ENCODE data around the gene SYT3. TPM values are rescaled to one million over a fixed set of nuclear protein-coding genes. Genes with fewer than 3 reads are reported as not detected.
"Not testable (repeated sequence)": the region's sequence is repeated elsewhere in the genome, so short reads cannot be mapped to it uniquely, and the experiment has no call there.

Gene SYT3
- total RNA-seq, 2 donors from 2014 or later = not detected

DNA sequence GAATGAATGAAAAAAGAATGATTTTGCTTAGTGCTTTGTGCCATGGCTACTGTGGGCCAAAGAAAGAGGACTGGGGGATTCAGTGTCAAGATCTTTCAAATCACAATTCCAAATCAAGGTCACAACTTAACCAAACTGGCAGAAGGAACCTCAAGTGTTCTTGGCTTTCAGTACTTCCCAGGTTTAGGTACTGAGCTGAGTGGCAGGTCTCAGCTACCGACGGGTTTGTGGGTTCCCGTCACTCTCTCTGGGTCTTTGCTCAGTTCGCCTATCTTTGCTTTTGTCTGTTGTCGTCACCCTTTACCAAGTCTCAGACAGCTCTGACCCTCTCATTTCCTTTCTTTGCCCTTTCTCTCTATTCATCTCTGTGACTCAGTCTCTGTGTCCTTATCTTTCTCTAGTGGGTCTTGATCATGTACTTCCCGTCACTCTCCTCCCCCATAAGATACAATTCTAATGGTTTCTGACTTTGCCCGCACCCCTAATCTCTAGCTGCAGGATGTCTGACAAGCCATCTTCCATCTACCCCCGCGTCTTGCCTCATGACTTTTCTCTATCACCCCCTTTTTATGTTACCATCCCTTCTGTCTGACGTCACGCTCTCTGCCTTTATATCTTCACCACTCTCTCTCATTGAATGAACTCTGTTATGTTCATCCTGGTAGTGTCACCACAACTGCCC is 38.1 kb downstream of the SYT3 start:
- Histone ChIP-seq H3K27me3 (replicated peaks; ENCODE audit: insufficient read depth) (no peaks in the 10 kb centered on the region), H3K36me3 (no peaks in the 10 kb centered on the region)

DNA sequence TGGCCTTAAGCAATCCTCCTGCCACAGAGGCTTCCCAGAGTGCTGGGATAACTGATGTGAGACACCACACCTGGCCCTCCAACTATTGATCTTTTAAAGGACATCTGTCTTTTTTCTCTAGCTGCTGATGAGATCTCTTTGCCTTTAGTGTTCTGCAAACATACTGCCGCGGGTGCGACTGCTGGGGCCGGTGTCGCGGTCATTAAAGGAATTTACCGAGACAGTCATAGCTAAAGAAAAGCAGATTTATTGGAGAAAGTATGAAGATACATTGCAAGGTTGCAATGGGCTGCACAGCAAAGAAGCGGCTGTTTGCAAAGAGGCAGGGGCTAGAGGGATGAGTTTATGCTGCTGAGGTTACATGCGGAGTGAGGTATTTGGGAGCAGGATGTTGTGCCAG is 40.3 kb downstream of the SYT3 start:
- Histone ChIP-seq H3K27ac (no peak overlapping the region), H3K36me3 (no peaks in the 10 kb centered on the region), H3K4me1 (ENCODE audit: control insufficient read depth in 1 of 2, low read depth in 2 of 2) (no peaks in the 10 kb centered on the region), H3K27me3 (replicated peaks; ENCODE audit: insufficient read depth) (no peaks in the 10 kb centered on the region), H3K9me3 (no peaks in the 10 kb centered on the region), H3K4me3 (no peak overlapping the region)
- no peak for ATAC-seq (ENCODE audit: insufficient number of reproducible peaks, low FRiP score, low read depth)
- TF ChIP-seq, protein P1, sequence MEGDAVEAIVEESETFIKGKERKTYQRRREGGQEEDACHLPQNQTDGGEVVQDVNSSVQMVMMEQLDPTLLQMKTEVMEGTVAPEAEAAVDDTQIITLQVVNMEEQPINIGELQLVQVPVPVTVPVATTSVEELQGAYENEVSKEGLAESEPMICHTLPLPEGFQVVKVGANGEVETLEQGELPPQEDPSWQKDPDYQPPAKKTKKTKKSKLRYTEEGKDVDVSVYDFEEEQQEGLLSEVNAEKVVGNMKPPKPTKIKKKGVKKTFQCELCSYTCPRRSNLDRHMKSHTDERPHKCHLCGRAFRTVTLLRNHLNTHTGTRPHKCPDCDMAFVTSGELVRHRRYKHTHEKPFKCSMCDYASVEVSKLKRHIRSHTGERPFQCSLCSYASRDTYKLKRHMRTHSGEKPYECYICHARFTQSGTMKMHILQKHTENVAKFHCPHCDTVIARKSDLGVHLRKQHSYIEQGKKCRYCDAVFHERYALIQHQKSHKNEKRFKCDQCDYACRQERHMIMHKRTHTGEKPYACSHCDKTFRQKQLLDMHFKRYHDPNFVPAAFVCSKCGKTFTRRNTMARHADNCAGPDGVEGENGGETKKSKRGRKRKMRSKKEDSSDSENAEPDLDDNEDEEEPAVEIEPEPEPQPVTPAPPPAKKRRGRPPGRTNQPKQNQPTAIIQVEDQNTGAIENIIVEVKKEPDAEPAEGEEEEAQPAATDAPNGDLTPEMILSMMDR (IDR thresholded peaks at IDR 0.05) = no peak
- DNase-seq (ENCODE audit: low spot score) = no peak

More for the DNA sequence above, 38.1 kb downstream of the SYT3 start:
- H3K4me1 ChIP-seq (ENCODE audit: control insufficient read depth in 1 of 2, low read depth in 2 of 2) = no peaks in the 10 kb centered on the region
- DNase-seq (ENCODE audit: low spot score) (no peak), ATAC-seq (ENCODE audit: insufficient number of reproducible peaks, low FRiP score, low read depth) (no peak)
- H3K4me3 ChIP-seq = no peak overlapping the region
- no peak overlapping the region for H3K27ac ChIP-seq
- H3K9me3 ChIP-seq = no peaks in the 10 kb centered on the region
- TF ChIP-seq, protein P1 (IDR thresholded peaks at IDR 0.05) = no peak

DNA sequence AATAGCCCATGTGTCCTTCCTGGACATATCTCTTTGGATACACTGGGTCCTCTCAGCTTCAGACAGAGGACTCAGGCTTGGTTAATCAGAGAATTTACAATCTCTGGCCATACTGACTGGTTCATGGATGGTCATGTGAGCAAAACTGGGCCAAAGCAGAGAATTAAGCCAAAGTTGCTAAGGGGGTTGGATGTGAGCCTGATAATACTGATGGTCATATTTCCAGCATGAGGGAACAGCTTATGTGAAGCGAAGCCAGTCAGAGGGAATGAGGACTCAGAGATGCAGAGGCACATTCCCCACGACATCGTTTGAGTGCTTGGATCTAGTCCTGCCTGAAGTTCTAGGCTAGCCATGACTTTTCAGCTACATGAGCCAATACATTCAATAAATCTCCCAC is 49.5 kb downstream of the SYT3 start:
- Histone ChIP-seq H3K4me1 (ENCODE audit: control insufficient read depth in 1 of 2, low read depth in 2 of 2) (no peaks in the 10 kb centered on the region), H3K27ac (no peak overlapping the region), H3K9me3 (no peaks in the 10 kb centered on the region), H3K4me3 (no peak overlapping the region), H3K36me3 (no peaks in the 10 kb centered on the region), H3K27me3 (replicated peaks; ENCODE audit: insufficient read depth) (no peaks in the 10 kb centered on the region)
- TF ChIP-seq, protein P1 (IDR thresholded peaks at IDR 0.05) = no peak
- ATAC-seq (ENCODE audit: insufficient number of reproducible peaks, low FRiP score, low read depth) (no peak), DNase-seq (ENCODE audit: low spot score) (no peak)

DNA sequence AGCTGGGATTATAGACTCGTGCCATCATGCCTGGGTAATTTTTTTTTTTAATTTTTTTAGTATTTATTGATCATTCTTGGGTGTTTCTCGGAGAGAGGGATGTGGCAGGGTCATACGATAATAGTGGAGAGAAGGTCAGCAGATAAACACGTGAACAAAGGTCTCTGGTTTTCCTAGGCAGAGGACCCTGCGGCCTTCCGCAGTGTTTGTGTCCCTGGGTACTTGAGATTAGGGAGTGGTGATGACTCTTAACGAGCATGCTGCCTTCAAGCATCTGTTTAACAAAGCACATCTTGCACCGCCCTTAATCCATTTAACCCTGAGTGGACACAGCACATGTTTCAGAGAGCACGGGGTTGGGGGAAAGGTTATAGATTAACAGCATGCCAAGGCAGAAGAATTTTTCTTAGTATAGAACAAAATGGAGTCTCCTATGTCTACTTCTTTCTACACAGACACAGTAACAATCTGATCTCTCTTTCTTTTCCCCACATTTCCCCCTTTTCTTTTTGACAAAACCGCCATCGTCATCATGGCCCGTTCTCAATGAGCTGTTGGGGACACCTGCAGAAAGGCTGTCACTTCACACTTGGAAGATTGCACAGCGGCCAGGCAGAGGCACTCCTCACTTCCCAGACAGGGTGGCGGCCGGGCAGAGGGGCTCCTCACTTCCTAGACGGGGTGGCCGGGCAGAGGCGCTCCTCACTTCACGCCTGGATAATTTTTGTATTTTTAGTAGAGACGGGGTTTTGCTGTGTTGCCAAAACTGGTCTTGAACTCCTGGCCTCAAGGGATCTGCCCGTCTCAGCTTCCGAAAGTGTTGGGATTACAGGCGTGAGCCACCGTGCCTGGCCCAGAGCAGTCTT is 57.7 kb downstream of the SYT3 start:
- ATAC-seq (ENCODE audit: insufficient number of reproducible peaks, low FRiP score, low read depth); H3K27me3 ChIP-seq (replicated peaks; ENCODE audit: insufficient read depth); H3K4me3 ChIP-seq; H3K4me1 ChIP-seq (ENCODE audit: control insufficient read depth in 1 of 2, low read depth in 2 of 2); H3K9me3 ChIP-seq; H3K36me3 ChIP-seq; H3K27ac ChIP-seq; DNase-seq (ENCODE audit: low spot score): not testable (repeated sequence)

DNA sequence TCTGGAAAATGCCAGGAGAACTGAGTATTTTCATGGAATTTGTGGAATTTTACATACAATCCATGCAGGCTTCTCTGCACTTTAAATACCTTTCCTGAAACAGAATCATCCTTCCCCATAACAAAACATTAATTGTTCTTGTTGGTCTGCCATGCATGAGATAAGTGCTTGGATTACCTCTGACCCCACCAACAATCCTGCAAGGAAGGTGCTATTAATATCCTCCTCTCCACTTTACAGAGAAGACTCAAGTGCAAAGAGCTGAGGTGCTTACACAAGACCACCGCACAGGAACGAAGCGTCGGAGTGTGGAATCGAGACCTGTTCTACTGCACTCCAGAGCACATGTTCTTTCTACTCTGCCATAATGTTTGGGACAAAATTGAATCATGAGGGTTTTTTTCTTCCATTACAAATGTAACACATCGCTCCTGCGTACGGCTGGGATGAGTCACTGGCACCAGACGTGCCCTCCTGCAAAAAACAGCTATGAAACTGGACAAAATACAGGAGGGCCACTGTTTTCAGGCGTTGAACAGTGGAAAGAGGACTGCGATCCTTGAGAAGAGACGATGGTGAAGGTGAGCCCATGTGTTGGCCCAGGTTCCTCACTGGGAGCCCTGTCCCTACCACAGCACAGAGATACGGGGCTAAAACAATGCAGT is 58.6 kb downstream of the SYT3 start:
- TF ChIP-seq, protein P1 (IDR thresholded peaks at IDR 0.05) = no peak
- DNase-seq (ENCODE audit: low spot score) = no peak
- no peaks in the 10 kb centered on the region for H3K36me3 ChIP-seq
- no peak for ATAC-seq (ENCODE audit: insufficient number of reproducible peaks, low FRiP score, low read depth)
- no peaks in the 10 kb centered on the region for H3K27me3 ChIP-seq (replicated peaks; ENCODE audit: insufficient read depth)
- H3K9me3 ChIP-seq = no peaks in the 10 kb centered on the region
- no peak overlapping the region for H3K4me3 ChIP-seq
- H3K4me1 ChIP-seq (ENCODE audit: control insufficient read depth in 1 of 2, low read depth in 2 of 2) = no peaks in the 10 kb centered on the region
- H3K27ac ChIP-seq = no peak overlapping the region

All from thoracic aorta (tissue), 2 donors.